GM19193 (cell line): ENCODE measurements around the gene DUSP22.

ENCODE experiments used
- POLR2A ChIP-seq: IDR thresholded peaks from 4 replicates; pipeline ENCODE4 v1.6.1; 2011; ENCODE audit not compliant: insufficient read depth, insufficient read length; ENCODE audit errors: extremely low read depth

Gene DUSP22

GRCh38 chr6:351867-352289 lies 59.6 kb downstream of the DUSP22 start:
- no peak for TF ChIP-seq POLR2A

GRCh38 chr6:352474-352873 lies 60.2 kb downstream of the DUSP22 start:
- no peak for TF ChIP-seq POLR2A

GRCh38 chr6:352896-353470 lies 60.7 kb downstream of the DUSP22 start:
- TF ChIP-seq POLR2A: no peak

- TF ChIP-seq POLR2A: peak; percentile 42
Observed at GRCh38 chr6:353642-354614, 61.6 kb downstream of the DUSP22 start.

GRCh38 chr6:354631-355280 lies 62.5 kb downstream of the DUSP22 start:
- no peak for TF ChIP-seq POLR2A

GRCh38 chr6:355373-356208 lies 63.3 kb downstream of the DUSP22 start:
- TF ChIP-seq POLR2A: no peak

GRCh38 chr6:356828-357251 lies 64.6 kb downstream of the DUSP22 start:
- peak; percentile 48 for TF ChIP-seq POLR2A

GRCh38 chr6:357261-357790 lies 65.0 kb downstream of the DUSP22 start:
- peak; percentile 11 for TF ChIP-seq POLR2A

GRCh38 chr6:357791-358341 lies 65.6 kb downstream of the DUSP22 start:
- no peak for TF ChIP-seq POLR2A

GRCh38 chr6:358432-358831 lies 66.1 kb downstream of the DUSP22 start:
- no peak for TF ChIP-seq POLR2A

- TF ChIP-seq POLR2A: no peak
Observed at GRCh38 chr6:358847-359246, 66.6 kb downstream of the DUSP22 start.

- peak; percentile 34 for TF ChIP-seq POLR2A
Observed at GRCh38 chr6:359261-360035, 67.2 kb downstream of the DUSP22 start.

- no peak for TF ChIP-seq POLR2A
Observed at GRCh38 chr6:360349-360748, 68.1 kb downstream of the DUSP22 start.
